Measurements from ENCODE around the gene CD58. TPM values are rescaled to one million over a fixed set of nuclear protein-coding genes. Genes with fewer than 3 reads are reported as not detected.

CD58 gene
- total and polyA plus RNA-seq, 11 donors: 19.6 to 45.8 (median 30.8) TPM

DNA sequence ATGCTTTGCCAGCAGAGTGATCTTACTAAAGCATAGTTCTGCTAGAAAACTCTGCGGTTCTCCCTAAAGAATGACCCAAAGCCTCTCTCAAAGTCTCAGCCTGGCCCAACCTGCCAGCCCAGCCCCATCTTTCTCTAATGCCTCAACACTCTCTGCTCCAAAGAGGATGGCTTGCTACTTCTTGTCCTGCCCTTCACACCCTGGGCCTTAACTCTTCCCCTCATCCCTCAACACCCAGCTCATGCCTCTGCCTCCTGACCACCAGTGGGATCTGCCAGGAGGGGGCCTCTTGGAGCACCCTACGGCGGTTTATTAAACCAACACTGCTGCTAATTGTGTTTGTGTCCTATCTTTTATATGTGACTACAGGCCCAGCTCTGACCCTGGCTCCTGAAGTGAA is 52.4 kb downstream of the CD58 start:
- TF ChIP-seq, protein P1, sequence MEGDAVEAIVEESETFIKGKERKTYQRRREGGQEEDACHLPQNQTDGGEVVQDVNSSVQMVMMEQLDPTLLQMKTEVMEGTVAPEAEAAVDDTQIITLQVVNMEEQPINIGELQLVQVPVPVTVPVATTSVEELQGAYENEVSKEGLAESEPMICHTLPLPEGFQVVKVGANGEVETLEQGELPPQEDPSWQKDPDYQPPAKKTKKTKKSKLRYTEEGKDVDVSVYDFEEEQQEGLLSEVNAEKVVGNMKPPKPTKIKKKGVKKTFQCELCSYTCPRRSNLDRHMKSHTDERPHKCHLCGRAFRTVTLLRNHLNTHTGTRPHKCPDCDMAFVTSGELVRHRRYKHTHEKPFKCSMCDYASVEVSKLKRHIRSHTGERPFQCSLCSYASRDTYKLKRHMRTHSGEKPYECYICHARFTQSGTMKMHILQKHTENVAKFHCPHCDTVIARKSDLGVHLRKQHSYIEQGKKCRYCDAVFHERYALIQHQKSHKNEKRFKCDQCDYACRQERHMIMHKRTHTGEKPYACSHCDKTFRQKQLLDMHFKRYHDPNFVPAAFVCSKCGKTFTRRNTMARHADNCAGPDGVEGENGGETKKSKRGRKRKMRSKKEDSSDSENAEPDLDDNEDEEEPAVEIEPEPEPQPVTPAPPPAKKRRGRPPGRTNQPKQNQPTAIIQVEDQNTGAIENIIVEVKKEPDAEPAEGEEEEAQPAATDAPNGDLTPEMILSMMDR (IDR thresholded peaks at IDR 0.05): no peak
- no peak for TF ChIP-seq POLR2A (IDR thresholded peaks at IDR 0.05)
- ATAC-seq (no peak), DNase-seq (no peak)
- peaks cover 0 to 38% (median 26%) of the 10 kb centered on the region in 9 donors for H3K36me3 ChIP-seq
- intact Hi-C loops (cut with DNase I): no loop called here
- H3K4me1 ChIP-seq: peaks cover 0 to 30% (median 2%) of the 10 kb centered on the region in 12 donors
- no peak overlapping the region for H3K4me3 ChIP-seq
- H3K27ac ChIP-seq: no peak overlapping the region
- no peaks in the 10 kb centered on the region for H3K9me3 ChIP-seq
- no peaks in the 10 kb centered on the region for H3K27me3 ChIP-seq
- WGBS, 4 donors: 94 to 98% (median 96%) methylated on average over 3 of the region's 3 CpGs

DNA sequence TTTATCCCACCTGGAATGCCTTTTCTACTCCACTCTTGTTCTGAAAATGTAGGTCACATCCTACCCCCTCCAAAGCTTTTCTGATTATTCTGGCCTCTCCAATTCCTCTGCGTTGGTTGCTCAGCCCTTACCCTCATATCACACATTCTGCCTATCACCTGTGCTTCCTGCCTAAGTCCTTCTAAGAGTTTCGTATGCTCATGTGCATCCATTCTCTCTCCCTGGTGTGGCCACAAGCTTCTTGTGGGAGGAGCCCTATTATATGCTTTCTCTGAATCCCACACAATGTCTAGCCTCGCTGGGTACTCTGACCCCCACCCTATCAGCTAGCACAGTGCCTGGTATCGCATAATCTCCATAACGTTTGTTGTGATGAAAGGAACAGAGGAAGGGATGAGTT is 54.2 kb downstream of the CD58 start:
- Histone ChIP-seq H3K27me3 (no peaks in the 10 kb centered on the region), H3K36me3 (peaks cover 0 to 38% (median 22%) of the 10 kb centered on the region in 9 donors), H3K4me1 (peaks cover 0 to 32% (median 0%) of the 10 kb centered on the region in 12 donors), H3K27ac (peak overlapping the region in 1 of 12 donors; percentile 90), H3K4me3 (no peak overlapping the region), H3K9me3 (no peaks in the 10 kb centered on the region)
- TF ChIP-seq, protein P1 (IDR thresholded peaks at IDR 0.05): no peak
- TF ChIP-seq POLR2A (IDR thresholded peaks at IDR 0.05): no peak
- intact Hi-C loops (cut with DNase I): no loop called here
- no peak for DNase-seq
- ATAC-seq: no peak
- WGBS, 4 donors: 85 to 88% (median 88%) methylated on average over 5 of the region's 5 CpGs

DNA sequence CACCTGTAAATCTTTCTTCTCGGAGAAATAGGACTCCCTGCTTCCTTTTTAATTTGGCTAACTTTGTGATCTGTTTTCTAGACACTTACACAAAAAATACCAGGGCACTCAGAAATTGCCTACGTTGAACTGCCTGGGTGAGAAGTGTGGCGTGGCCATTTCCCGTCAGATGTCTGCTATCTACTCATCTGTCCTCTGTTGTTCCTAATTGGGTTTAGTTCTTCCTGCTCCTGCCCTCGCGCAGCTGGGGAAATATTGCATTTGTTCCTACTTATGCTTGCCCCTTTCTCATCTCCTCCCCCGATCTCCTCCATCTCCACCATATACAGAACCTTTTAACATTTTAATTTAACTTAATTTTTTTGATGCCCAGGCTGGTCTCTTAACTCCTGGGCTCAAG is 55.1 kb downstream of the CD58 start:
- H3K4me1 ChIP-seq: peaks cover 0 to 33% (median 0%) of the 10 kb centered on the region in 12 donors
- ATAC-seq (no peak), DNase-seq (no peak)
- H3K36me3 ChIP-seq: peaks cover 0 to 31% (median 14%) of the 10 kb centered on the region in 9 donors
- H3K27me3 ChIP-seq: no peaks in the 10 kb centered on the region
- intact Hi-C loops (cut with DNase I): no loop called here
- no peak overlapping the region for H3K4me3 ChIP-seq
- WGBS, 4 donors: 77 to 82% (median 80%) methylated on average over 7 of the region's 7 CpGs
- peak overlapping the region in 7 of 12 donors; percentile 14 to 90 (median 32) for H3K27ac ChIP-seq
- TF ChIP-seq, protein P1 (IDR thresholded peaks at IDR 0.05): no peak
- TF ChIP-seq POLR2A (IDR thresholded peaks at IDR 0.05): no peak
- H3K9me3 ChIP-seq: no peaks in the 10 kb centered on the region

DNA sequence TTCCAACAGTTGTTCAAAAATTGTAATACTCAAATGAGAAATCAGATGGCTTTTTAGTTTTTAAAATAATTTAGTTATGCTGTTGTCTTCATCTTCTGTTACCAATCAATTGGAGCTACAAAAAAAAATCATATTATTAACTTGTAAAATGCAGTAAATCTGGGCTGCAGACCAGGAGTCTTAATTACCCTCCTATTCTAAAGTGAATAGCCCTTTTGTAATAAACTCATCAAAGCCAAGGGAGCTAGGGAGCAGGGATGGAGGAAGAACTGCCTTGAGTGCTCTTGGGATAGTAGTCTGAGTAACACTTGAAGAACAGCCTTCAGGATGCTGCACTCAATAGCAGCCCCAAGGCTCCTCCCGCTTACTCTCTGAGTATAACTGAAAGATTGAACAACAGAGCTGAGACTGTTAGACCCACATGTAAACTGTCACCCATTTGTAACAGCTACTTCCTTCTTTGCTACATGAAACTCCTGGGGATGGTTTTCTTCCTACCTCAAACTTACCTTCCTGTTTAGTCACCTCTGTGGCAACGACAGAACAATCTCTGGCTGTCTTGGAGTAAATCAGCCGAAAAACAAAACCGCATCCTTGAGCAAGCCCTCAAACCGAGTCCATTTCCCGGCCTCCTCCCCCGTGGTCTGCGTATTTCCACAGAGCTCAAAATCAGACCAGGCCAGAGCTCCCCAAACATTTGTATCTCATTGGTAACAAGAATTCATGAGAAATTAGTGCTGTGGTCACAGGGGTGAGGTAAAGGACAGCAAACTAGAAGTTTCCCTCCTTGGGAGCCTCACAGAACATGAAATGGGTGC is 55.9 kb downstream of the CD58 start:
- no peak for TF ChIP-seq POLR2A (IDR thresholded peaks at IDR 0.05)
- TF ChIP-seq, protein P1 (IDR thresholded peaks at IDR 0.05): no peak
- Histone ChIP-seq H3K4me3 (no peak overlapping the region), H3K36me3 (peaks cover 0 to 23% (median 12%) of the 10 kb centered on the region in 9 donors), H3K9me3 (no peaks in the 10 kb centered on the region), H3K27me3 (no peaks in the 10 kb centered on the region), H3K27ac (peak overlapping the region in 10 of 12 donors; percentile 13 to 90 (median 75)), H3K4me1 (peaks cover 0 to 41% (median 0%) of the 10 kb centered on the region in 12 donors)
- DNase-seq: no peak
- WGBS, 4 donors: 72 to 84% (median 78%) methylated on average over 8 of the region's 8 CpGs
- intact Hi-C loops (cut with DNase I): no loop called here
- ATAC-seq: peak in 3 of 4 donors; percentile 7 to 17 (median 14)
